H1 (cell line): ENCODE results near the gene MRFAP1L1.

Source experiments
- BRCA1 ChIP-seq: IDR thresholded peaks from 2 replicates; pipeline ENCODE4 v1.6.1; 2012; ENCODE audit warnings: low read depth, low read length, improper control_type of control experiment
- CREB1 ChIP-seq: IDR thresholded peaks from 2 replicates; pipeline ENCODE4 v1.6.1; 2012; ENCODE audit warnings: inconsistent platforms
- EP300 ChIP-seq, 2 experiments: IDR thresholded peaks; 1 replicate in 1 of 2; 2 replicates in 1 of 2; pipeline ENCODE4 v1.6.1; 2011 to 2012; ENCODE audit warnings: low read depth in 2 of 2, low read length in 2 of 2, mild to moderate bottlenecking in 2 of 2, borderline replicate concordance in 1 of 2, inconsistent platforms in 1 of 2, moderate library complexity in 1 of 2
- GABPA ChIP-seq: IDR thresholded peaks from 2 replicates; pipeline ENCODE4 v1.6.1; 2011; ENCODE audit warnings: mild to moderate bottlenecking, low read length, moderate library complexity, borderline replicate concordance; ENCODE audit not compliant: insufficient read depth
- JUND ChIP-seq: IDR thresholded peaks from 2 replicates; pipeline ENCODE4 v1.6.1; 2011; ENCODE audit warnings: mild to moderate bottlenecking, improper control_type of control experiment, low read length
- KDM1A ChIP-seq: fragments of 200-600, 300-600 bp; sonication (generic); IDR thresholded peaks from 2 replicates; pipeline ENCODE4 v1.7.1; 2016; ENCODE audit warnings: mild to moderate bottlenecking, low read length, borderline replicate concordance
- POLR2A ChIP-seq, 2 experiments: IDR thresholded peaks; 1 replicate in 1 of 2; 2 replicates in 1 of 2; pipeline ENCODE4 v1.6.1; 2011; ENCODE audit warnings: low read depth in 2 of 2, low read length in 2 of 2, mild to moderate bottlenecking in 2 of 2; ENCODE audit errors: control extremely low read depth in 1 of 2
- POLR2AphosphoS5 ChIP-seq: IDR thresholded peaks from 2 replicates; pipeline ENCODE4 v1.6.1; 2011; ENCODE audit warnings: low read depth, low read length
- RFX5 ChIP-seq: IDR thresholded peaks from 2 replicates; pipeline ENCODE4 v1.6.1; 2011; ENCODE audit warnings: low read depth, low read length, improper control_type of control experiment, borderline replicate concordance
- TCF12 ChIP-seq: IDR thresholded peaks from 2 replicates; pipeline ENCODE4 v1.6.1; 2011; ENCODE audit warnings: low read depth, mild to moderate bottlenecking, low read length
- TF ChIP-seq, protein P1 (sequence below), 3 experiments: IDR thresholded peaks; 1 replicate in 2 of 3; 2 replicates in 1 of 3; pipeline versions ENCODE4 v1.5.1 to v1.6.1; 2011; ENCODE audit warnings: low read length in 3 of 3, mild to moderate bottlenecking in 3 of 3, inconsistent platforms in 2 of 3, low read depth in 1 of 3, moderate library complexity in 1 of 3; ENCODE audit not compliant: insufficient read depth in 1 of 3; ENCODE audit errors: control extremely low read depth in 1 of 3

DNA sequence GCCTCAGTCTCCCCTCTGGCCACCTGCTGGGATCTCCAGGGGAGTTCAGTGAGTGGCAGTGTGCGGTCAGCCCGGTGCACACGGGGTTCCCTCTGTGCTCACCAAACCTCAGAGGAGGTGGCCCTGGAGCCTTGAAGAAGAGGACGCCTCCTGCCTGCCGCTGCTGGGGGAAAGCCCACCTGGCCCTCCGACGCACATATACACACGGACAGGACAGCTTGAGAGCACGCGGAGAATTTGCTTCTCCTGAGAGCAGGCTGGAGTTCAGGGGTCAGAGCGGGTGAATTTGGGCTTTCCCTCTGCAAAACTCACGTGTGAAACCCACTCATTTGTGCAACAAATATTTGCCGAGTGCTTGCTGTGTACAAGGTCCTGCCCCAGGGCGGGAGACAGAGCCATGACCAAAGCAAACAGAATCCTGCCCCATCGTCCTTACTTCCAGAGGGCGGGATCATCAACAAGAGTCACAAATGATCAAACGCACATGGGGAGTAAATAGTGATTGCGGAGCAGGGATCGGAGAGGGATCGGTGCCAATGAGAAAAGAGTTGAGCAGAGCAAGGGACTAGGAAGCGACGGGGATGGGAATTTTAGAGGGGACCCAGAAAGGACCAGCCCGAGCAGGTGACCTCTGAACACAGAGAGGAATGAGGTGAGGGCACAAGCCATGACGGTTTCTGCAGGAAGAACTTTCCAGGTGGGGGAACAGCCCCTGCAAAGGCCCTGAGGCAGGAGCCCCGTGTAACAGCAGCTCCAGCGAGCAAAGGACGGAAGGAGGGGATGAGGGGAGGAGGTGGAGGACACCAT lies 23.9 kb upstream of the MRFAP1L1 start:
- no peak for TF ChIP-seq GABPA
- no peak for TF ChIP-seq KDM1A
- TF ChIP-seq TCF12, result no peak
- no peak for TF ChIP-seq POLR2A (IDR thresholded peaks at IDR 0.05; ENCODE audit: control extremely low read depth in 1 of 2, low read depth in 2 of 2, low read length in 2 of 2)
- TF ChIP-seq, protein P1, sequence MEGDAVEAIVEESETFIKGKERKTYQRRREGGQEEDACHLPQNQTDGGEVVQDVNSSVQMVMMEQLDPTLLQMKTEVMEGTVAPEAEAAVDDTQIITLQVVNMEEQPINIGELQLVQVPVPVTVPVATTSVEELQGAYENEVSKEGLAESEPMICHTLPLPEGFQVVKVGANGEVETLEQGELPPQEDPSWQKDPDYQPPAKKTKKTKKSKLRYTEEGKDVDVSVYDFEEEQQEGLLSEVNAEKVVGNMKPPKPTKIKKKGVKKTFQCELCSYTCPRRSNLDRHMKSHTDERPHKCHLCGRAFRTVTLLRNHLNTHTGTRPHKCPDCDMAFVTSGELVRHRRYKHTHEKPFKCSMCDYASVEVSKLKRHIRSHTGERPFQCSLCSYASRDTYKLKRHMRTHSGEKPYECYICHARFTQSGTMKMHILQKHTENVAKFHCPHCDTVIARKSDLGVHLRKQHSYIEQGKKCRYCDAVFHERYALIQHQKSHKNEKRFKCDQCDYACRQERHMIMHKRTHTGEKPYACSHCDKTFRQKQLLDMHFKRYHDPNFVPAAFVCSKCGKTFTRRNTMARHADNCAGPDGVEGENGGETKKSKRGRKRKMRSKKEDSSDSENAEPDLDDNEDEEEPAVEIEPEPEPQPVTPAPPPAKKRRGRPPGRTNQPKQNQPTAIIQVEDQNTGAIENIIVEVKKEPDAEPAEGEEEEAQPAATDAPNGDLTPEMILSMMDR (IDR thresholded peaks at IDR 0.05; ENCODE audit: control extremely low read depth in 1 of 3, insufficient read depth in 1 of 3, low read depth in 1 of 3, low read length in 3 of 3), result no peak
- TF ChIP-seq RFX5, result no peak
- TF ChIP-seq CREB1, result no peak
- no peak for TF ChIP-seq EP300 (IDR thresholded peaks at IDR 0.05; ENCODE audit: borderline replicate concordance in 1 of 2, low read depth in 2 of 2, low read length in 2 of 2)
- TF ChIP-seq POLR2AphosphoS5, result no peak
- TF ChIP-seq JUND, result no peak
- no peak for TF ChIP-seq BRCA1
